AG09309 (cell line): ENCODE measurements around the gene GRPEL1.

Source experiments
- DNase-seq: peaks from one replicate; pipeline ENCODE4 v3.0.0-alpha.2; 2010; ENCODE audit warnings: low read depth
- H3K4me3 ChIP-seq: 2 replicates; pipeline ENCODE4 v1.5.1; 2011; ENCODE audit warnings: mild to moderate bottlenecking, low read depth, low read length, moderate library complexity; ENCODE audit not compliant: control insufficient read depth
- CTCF ChIP-seq: IDR thresholded peaks from 2 replicates; pipeline ENCODE4 v1.5.1; 2011; ENCODE audit warnings: mild to moderate bottlenecking, low read depth, low read length, inconsistent platforms; ENCODE audit not compliant: insufficient read depth, control insufficient read depth; ENCODE audit errors: missing control alignments

Gene GRPEL1

GRCh38 chr4:7109169-7109568, 41.3 kb upstream of the GRPEL1 start:
- DNase-seq, result no peak
- H3K4me3 ChIP-seq, result no peak overlapping the region
- TF ChIP-seq CTCF, result no peak

- H3K4me3 ChIP-seq, result no peak overlapping the region
- DNase-seq, result no peak
- TF ChIP-seq CTCF, result no peak
Measured at GRCh38 chr4:7108660-7109059, 40.8 kb upstream of the GRPEL1 start.

- no peak for TF ChIP-seq CTCF
- no peak for DNase-seq
- H3K4me3 ChIP-seq, result no peak overlapping the region
Measured at GRCh38 chr4:7108046-7108625, 40.3 kb upstream of the GRPEL1 start.

- TF ChIP-seq CTCF, result no peak
- no peak for DNase-seq
- no peak overlapping the region for H3K4me3 ChIP-seq
Measured at GRCh38 chr4:7107166-7107905, 39.5 kb upstream of the GRPEL1 start.

- no peak overlapping the region for H3K4me3 ChIP-seq
- no peak for DNase-seq
- TF ChIP-seq CTCF, result no peak
Measured at GRCh38 chr4:7105276-7105675, 37.4 kb upstream of the GRPEL1 start.

GRCh38 chr4:7104366-7105031, 36.6 kb upstream of the GRPEL1 start:
- TF ChIP-seq CTCF, result no peak
- H3K4me3 ChIP-seq, result no peak overlapping the region
- no peak for DNase-seq
